ENCODE data around the gene R3HDM4. TPM values are rescaled to one million over a fixed set of nuclear protein-coding genes. Genes with fewer than 3 reads are reported as not detected.

R3HDM4 gene
- total and polyA plus RNA-seq, 2 donors from 2014 or later = 47.4 to 71.4 TPM

DNA sequence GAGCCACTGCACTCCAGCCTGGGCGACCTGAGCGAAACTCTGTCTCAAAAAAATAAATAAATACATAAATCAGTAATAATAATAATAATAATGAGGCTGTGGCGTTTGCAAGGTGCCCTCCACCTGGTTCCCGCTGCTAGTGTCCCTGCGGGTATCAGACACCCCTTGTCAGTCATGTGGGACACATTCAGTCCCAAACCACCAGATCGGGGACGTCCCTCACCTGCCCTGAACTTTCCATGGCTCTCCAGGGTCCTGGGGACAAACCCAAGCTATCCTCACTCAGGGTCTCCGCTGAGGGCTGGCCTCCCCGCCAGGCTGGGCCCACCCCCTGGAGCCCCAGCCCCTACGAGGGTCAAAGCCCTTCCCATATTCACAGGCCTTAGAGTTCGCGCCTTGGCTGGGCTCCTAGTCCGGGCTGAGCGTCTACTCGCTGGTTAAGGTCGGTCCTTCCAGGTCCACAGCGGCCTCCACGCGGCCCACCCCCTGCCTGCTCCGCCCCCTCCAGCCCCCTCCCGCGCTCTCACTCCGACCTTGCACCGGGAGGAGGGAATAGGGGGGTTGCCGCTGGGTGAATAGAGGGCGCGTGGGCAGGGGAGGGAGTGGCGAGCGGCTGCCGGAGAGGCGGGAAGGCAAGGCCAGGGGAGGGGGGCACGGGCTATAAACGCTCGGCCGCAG lies 3.8 kb upstream of the R3HDM4 start:
- Histone ChIP-seq H3K9me3 (ENCODE audit: control insufficient read depth in 2 of 3, insufficient read depth in 1 of 3, low read length in 3 of 3) (no peaks in the 10 kb centered on the region), H3K4me1 (ENCODE audit: control insufficient read depth in 2 of 3, insufficient read depth in 2 of 3, low read depth in 1 of 3, low read length in 3 of 3) (peaks cover 0 to 11% (median 3%) of the 10 kb centered on the region in 3 donors), H3K4me3 (ENCODE audit: low read length in 3 of 3) (no peak overlapping the region), H3K36me3 (ENCODE audit: control insufficient read depth in 2 of 3, insufficient read depth in 3 of 3, low read length in 3 of 3) (no peaks in the 10 kb centered on the region), H3K9ac (ENCODE audit: low read length in 3 of 3) (no peak overlapping the region), H3K27me3 (ENCODE audit: control insufficient read depth, insufficient read depth, low read length) (peaks cover 9% of the 10 kb centered on the region), H3K27ac (ENCODE audit: low read depth in 2 of 2, low read length in 2 of 2) (no peak overlapping the region)
- no peak for FAIRE-seq
- peak in 4 of 5 donors; percentile 86 to 93 (median 90) for DNase-seq
- intact Hi-C loops (cut with DNase I) = no loop called here
- no peak for TF ChIP-seq CTCF (IDR thresholded peaks at IDR 0.05; ENCODE audit: borderline replicate concordance, extremely low read depth, insufficient read depth)

DNA sequence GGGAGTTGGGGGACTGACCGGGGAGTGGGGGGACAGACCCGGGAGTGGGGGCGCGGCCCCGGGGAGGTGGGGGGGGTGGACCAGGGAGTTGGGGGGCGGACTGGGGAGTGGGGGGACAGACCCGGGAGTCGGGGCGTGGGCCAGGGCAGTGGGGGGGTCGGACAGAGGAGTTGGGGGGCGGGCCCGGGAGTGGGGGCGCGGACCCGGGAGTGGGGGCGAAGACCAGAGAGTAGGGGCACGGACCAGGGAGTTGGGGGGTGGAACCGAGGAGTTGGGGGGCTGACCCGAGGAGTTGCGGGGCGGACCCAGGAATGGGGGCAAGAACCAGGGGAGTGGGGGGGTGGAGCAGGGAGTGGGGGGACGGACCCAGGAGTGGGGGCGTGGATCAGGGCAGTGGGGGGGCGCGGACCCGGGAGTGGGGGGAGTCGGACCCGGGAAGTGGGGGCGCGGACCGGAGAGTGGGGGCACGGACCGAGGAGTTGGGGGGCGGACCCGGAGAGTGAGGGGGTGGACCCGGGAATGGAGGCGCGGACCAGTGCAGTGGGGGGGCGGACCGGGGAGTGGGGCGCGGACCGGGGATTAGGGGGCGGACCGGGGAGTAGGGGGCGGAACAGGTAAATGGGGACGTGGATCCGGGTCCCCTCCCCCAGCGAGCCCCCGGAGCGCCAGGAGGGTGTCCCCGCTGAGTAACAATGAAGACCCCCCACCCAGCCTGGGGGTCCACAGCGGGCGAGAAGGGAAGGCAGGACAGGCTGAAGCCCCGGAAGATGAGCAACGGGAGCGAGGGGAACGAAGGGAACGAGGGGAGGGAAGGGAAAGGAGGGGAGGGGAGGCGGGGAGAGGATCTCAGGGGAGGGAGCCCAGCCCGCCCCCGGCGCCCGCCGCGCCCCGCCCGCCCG lies 589 bp downstream of the R3HDM4 start:
- no peaks in the 10 kb centered on the region for H3K36me3 ChIP-seq (ENCODE audit: control insufficient read depth in 2 of 3, insufficient read depth in 3 of 3, low read length in 3 of 3)
- H3K4me1 ChIP-seq (ENCODE audit: control insufficient read depth in 2 of 3, insufficient read depth in 2 of 3, low read depth in 1 of 3, low read length in 3 of 3) = peaks cover 0 to 5% (median 3%) of the 10 kb centered on the region in 3 donors
- FAIRE-seq (no peak), DNase-seq (peak in 2 of 5 donors; percentile 75 to 86)
- H3K9ac ChIP-seq (ENCODE audit: low read length in 3 of 3) = peak overlapping the region in 1 of 3 donors; percentile 30
- H3K9me3 ChIP-seq (ENCODE audit: control insufficient read depth in 2 of 3, insufficient read depth in 1 of 3, low read length in 3 of 3) = no peaks in the 10 kb centered on the region
- intact Hi-C loops (cut with DNase I) = no loop called here
- H3K27me3 ChIP-seq (ENCODE audit: control insufficient read depth, insufficient read depth, low read length) = no peaks in the 10 kb centered on the region
- H3K4me3 ChIP-seq (ENCODE audit: low read length in 3 of 3) = peak overlapping the region; percentile 55 to 69 (median 65)
- no peak for TF ChIP-seq CTCF (IDR thresholded peaks at IDR 0.05; ENCODE audit: borderline replicate concordance, extremely low read depth, insufficient read depth)
- H3K27ac ChIP-seq (ENCODE audit: low read depth in 2 of 2, low read length in 2 of 2) = peak overlapping the region in 1 of 2 donors; percentile 81

DNA sequence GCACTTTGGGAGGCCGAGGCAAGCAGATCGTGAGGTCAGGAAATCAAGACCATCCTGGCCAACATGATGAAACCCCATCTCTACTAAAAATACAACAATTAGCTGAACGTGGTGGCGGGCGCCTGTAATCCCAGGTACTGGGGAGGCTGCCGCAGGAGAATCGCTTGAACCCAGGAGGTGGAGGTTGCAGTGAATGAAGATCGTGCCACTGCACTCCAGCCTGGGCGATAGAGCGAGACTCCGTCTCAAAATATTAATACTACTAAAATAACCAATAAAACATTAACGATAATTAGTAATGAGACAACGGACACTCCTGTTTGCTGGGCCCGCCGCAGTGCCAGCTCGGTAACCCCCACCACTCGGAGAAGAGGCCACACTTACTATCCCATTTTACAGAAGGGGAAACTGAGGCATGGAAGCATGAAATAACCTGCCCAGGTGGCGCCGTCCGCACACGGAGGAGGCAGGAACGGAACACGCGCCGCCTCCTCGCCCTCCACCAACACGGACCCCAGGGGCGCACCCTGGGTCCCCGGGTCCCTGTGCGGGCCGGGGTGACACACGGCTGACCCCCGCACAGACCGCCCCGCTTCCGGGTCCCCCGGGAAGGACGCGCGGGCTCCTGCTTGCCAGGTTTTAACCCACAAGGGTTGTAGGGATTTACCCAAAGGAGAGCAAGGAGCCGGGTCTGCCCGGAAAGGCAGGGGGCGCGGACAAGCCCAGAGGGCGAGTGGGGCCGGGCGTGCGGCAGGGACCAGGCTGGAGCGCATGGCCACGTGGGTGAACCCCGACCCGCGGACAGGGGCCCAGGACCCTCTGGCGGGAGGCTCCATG lies 1.6 kb downstream of the R3HDM4 start:
- intact Hi-C loops (cut with DNase I) = no loop called here
- TF ChIP-seq CTCF (IDR thresholded peaks at IDR 0.05; ENCODE audit: borderline replicate concordance, extremely low read depth, insufficient read depth) = no peak
- Histone ChIP-seq H3K4me3 (ENCODE audit: low read length in 3 of 3) (no peak overlapping the region), H3K36me3 (ENCODE audit: control insufficient read depth in 2 of 3, insufficient read depth in 3 of 3, low read length in 3 of 3) (no peaks in the 10 kb centered on the region), H3K27me3 (ENCODE audit: control insufficient read depth, insufficient read depth, low read length) (no peaks in the 10 kb centered on the region), H3K9ac (ENCODE audit: low read length in 3 of 3) (no peak overlapping the region), H3K9me3 (ENCODE audit: control insufficient read depth in 2 of 3, insufficient read depth in 1 of 3, low read length in 3 of 3) (no peaks in the 10 kb centered on the region), H3K4me1 (ENCODE audit: control insufficient read depth in 2 of 3, insufficient read depth in 2 of 3, low read depth in 1 of 3, low read length in 3 of 3) (peaks cover 0 to 3% (median 2%) of the 10 kb centered on the region in 3 donors), H3K27ac (ENCODE audit: low read depth in 2 of 2, low read length in 2 of 2) (no peak overlapping the region)
- FAIRE-seq = no peak
- DNase-seq = peak in 1 of 5 donors; percentile 62
